Lung (tissue), 12 donors: ENCODE data around the gene BMP7. TPM values are rescaled to one million over a fixed set of nuclear protein-coding genes. Genes with fewer than 3 reads are reported as not detected.

Experiments
- ATAC-seq: fragments of 200-7000 bp; cut with Tn5 transposase; one replicate; pipeline ENCODE4 v1.9.1; 2020; ENCODE audit warnings: moderate number of reproducible peaks; ENCODE audit not compliant: insufficient read depth, low FRiP score
- DNase-seq, 3 donors: peaks; one replicate each; pipeline ENCODE4 v3.0.0-alpha.2; 2013 to 2017
- H3K27ac ChIP-seq, 2 donors: one replicate each; pipeline ENCODE4 v1.5.1; 2013; ENCODE audit warnings: mild to moderate bottlenecking in 2 of 2, moderate library complexity in 2 of 2, control low read depth in 1 of 2, inconsistent platforms in 1 of 2, low read depth in 1 of 2, low read length in 1 of 2
- H3K27me3 ChIP-seq, 3 donors: one replicate each; pipeline ENCODE4 v1.5.1; 2013; ENCODE audit warnings: low read length in 2 of 3; ENCODE audit not compliant: control insufficient read depth in 3 of 3, insufficient read depth in 3 of 3
- H3K36me3 ChIP-seq, 4 donors: one replicate each; pipeline ENCODE4 v1.5.1; 2013; ENCODE audit warnings: low read length in 4 of 4, mild to moderate bottlenecking in 1 of 4, moderate library complexity in 1 of 4; ENCODE audit not compliant: control insufficient read depth in 4 of 4, insufficient read depth in 4 of 4
- H3K4me1 ChIP-seq, 5 donors: one replicate each; pipeline ENCODE4 v1.5.1; 2013; ENCODE audit warnings: low read length in 5 of 5, mild to moderate bottlenecking in 2 of 5, moderate library complexity in 1 of 5; ENCODE audit not compliant: control insufficient read depth in 5 of 5, insufficient read depth in 5 of 5
- H3K4me3 ChIP-seq: one replicate; pipeline ENCODE4 v1.5.1; 2013; ENCODE audit warnings: mild to moderate bottlenecking, control low read depth, moderate library complexity
- H3K9ac ChIP-seq, 2 donors: one replicate each; pipeline ENCODE4 v1.5.1; 2013; ENCODE audit warnings: low read length in 2 of 2, control low read depth in 1 of 2; ENCODE audit not compliant: insufficient read depth in 1 of 2
- H3K9me3 ChIP-seq, 4 donors: one replicate each; pipeline ENCODE4 v1.5.1; 2013; ENCODE audit warnings: low read length in 3 of 4, mild to moderate bottlenecking in 1 of 4, moderate library complexity in 1 of 4; ENCODE audit not compliant: control insufficient read depth in 4 of 4, insufficient read depth in 3 of 4
- CTCF ChIP-seq: IDR thresholded peaks from 2 replicates; pipeline ENCODE4 v1.5.1; 2012; ENCODE audit warnings: mild to moderate bottlenecking; ENCODE audit errors: control extremely low read depth, extremely low read depth
- WGBS, 2 donors: extraction: QIAGEN DNeasy Blood & Tissue Kit; methylation state at CpG; one replicate each; pipeline ENCODE4 v1.1.7; 2013; 5-methylcytosine and 5-hydroxymethylcytosine counted together
- polyA plus RNA-seq, 2 donors: library from polyadenylated mRNA; stranded (reverse); fragments of 200-250 nt; gene quantifications; one replicate each; pipeline ENCODE4 v1.2.1, GENCODE V29; 2013
- total RNA-seq, 2 donors: library from RNA; depleted of rRNA in 1 of 2; stranded (reverse); fragments of >200 nt in 1 of 2; gene quantifications; one replicate each; pipeline ENCODE4 v1.2.1, GENCODE V29; 2014 to 2021
- donor health status: control.
- donor health status: control.
- donor health status: Bipolar disorder and iron deficiency.
- donor health status: healthy.
- donor health status: DM: yes; HTN: yes; CAD: no.

Gene BMP7
- total and polyA plus RNA-seq, 4 donors = 0.67 to 10.3 (median 1.4) TPM

- ATAC-seq (no peak), DNase-seq (peak in 1 of 3 donors; percentile 40)
- 37 to 53% methylated on average over 10 of the region's 10 CpGs for WGBS, 2 donors
- no peak for TF ChIP-seq CTCF
- Histone ChIP-seq H3K9ac (no peak overlapping the region), H3K4me1 (peaks cover 0 to 76% (median 38%) of the 10 kb centered on the region in 5 donors), H3K27me3 (peaks cover 0 to 16% (median under 1%) of the 10 kb centered on the region in 3 donors), H3K36me3 (no peaks in the 10 kb centered on the region), H3K4me3 (no peak overlapping the region), H3K27ac (no peak overlapping the region), H3K9me3 (peaks cover 0 to 4% (median 0%) of the 10 kb centered on the region in 4 donors)
Observed at GRCh38 chr20:57262784-57263609, 3.4 kb downstream of the BMP7 start.

- no peak overlapping the region for H3K27ac ChIP-seq
- H3K9me3 ChIP-seq = peaks cover 0 to 4% (median 0%) of the 10 kb centered on the region in 4 donors
- WGBS, 2 donors = 64 to 69% methylated on average over 10 of the region's 10 CpGs
- peak in 1 of 3 donors; percentile 43 for DNase-seq
- no peak for ATAC-seq
- no peaks in the 10 kb centered on the region for H3K36me3 ChIP-seq
- peaks cover 0 to 16% (median 0%) of the 10 kb centered on the region in 3 donors for H3K27me3 ChIP-seq
- H3K4me3 ChIP-seq = no peak overlapping the region
- no peak for TF ChIP-seq CTCF
- H3K9ac ChIP-seq = no peak overlapping the region
- peaks cover 0 to 83% (median 38%) of the 10 kb centered on the region in 5 donors for H3K4me1 ChIP-seq
Observed at GRCh38 chr20:57262301-57262700, 4.1 kb downstream of the BMP7 start.

GRCh38 chr20:57261457-57262251 lies 4.8 kb downstream of the BMP7 start:
- H3K9me3 ChIP-seq = peaks cover 0 to 4% (median 0%) of the 10 kb centered on the region in 4 donors
- ATAC-seq (no peak), DNase-seq (peak; percentile 88 to 94 (median 93))
- peaks cover 0 to 10% (median 0%) of the 10 kb centered on the region in 3 donors for H3K27me3 ChIP-seq
- peak overlapping the region in 1 of 2 donors; percentile 40 for H3K9ac ChIP-seq
- no peak overlapping the region for H3K27ac ChIP-seq
- peaks cover 0 to 77% (median 38%) of the 10 kb centered on the region in 5 donors for H3K4me1 ChIP-seq
- WGBS, 2 donors = 52 to 58% methylated on average over 13 of the region's 13 CpGs
- no peaks in the 10 kb centered on the region for H3K36me3 ChIP-seq
- TF ChIP-seq CTCF = no peak
- no peak overlapping the region for H3K4me3 ChIP-seq
